Panc1 (cell line): Measurements from ENCODE around the gene ATP10A.

ENCODE experiments used
- CTCF ChIP-seq: fragments of 450-650 bp; IDR thresholded peaks from 2 replicates; pipeline ENCODE4 v1.5.1; 2017; ENCODE audit warnings: mild to moderate bottlenecking
- POLR2AphosphoS5 ChIP-seq: IDR thresholded peaks from 2 replicates; pipeline ENCODE4 v1.6.1; 2012; ENCODE audit warnings: mild to moderate bottlenecking, low read depth, low read length, moderate library complexity
- REST ChIP-seq, 2 experiments: IDR thresholded peaks; 2 replicates each; pipeline ENCODE4 v1.6.1; 2011 to 2012; ENCODE audit warnings: low read depth in 2 of 2, control low read depth in 1 of 2, low read length in 1 of 2, mild to moderate bottlenecking in 1 of 2, moderate library complexity in 1 of 2; ENCODE audit not compliant: insufficient read depth in 1 of 2
- TCF7L2 ChIP-seq: IDR thresholded peaks from 2 replicates; pipeline ENCODE4 v1.6.1; 2011; ENCODE audit warnings: mild to moderate bottlenecking, low read depth, low read length, inconsistent platforms

GRCh38 chr15:25811481-25811906 lies 51.6 kb downstream of the ATP10A start:
- TF ChIP-seq REST (IDR thresholded peaks at IDR 0.05; ENCODE audit: insufficient read depth in 1 of 2, low read depth in 2 of 2, low read length in 1 of 2) (no peak), CTCF (no peak), TCF7L2 (no peak), POLR2AphosphoS5 (no peak)
